ENCODE data around the gene ARHGEF11. TPM values are rescaled to one million over a fixed set of nuclear protein-coding genes. Genes with fewer than 3 reads are reported as not detected.

Gene ARHGEF11
- total and polyA plus RNA-seq, 9 of the 15 experiments (the other 6 are each of a cell fraction or from before 2014, with no cell fraction given) = 0.14 to 15.5 (median 9.0) TPM

DNA sequence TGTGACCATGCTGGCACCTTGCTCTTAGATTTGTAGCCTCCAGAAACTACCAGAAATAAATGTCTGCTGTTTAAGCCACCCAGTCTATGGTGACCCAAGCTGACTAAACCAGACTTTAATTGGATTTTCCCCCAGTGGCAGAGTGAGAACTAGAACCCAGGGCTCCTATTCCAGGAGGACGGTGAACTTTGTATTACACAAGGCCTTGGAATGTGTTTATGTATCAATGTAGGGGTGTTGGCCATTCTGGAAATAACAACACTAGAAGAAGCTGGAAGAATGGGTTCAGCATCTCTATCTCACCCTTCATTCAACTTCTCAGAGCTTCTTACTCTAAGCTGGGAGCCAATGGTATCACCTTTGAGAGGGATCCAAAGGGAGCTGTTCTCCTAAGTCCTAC lies 37.0 kb downstream of the ARHGEF11 start:
- in situ Hi-C loops (cut with MboI) = no loop called here

More for the DNA sequence above, 37.0 kb downstream of the ARHGEF11 start:
- intact Hi-C loops (cut with micrococcal nuclease) = no loop called here
- Histone ChIP-seq H3K9me1 (ENCODE audit: control insufficient read depth, insufficient read depth, low read length) (no peaks in the 10 kb centered on the region), H3K4me3 (no peak overlapping the region), H3K27me3 (ENCODE audit: control insufficient read depth in 2 of 2, insufficient read depth in 2 of 2, low read length in 2 of 2) (no peaks in the 10 kb centered on the region), H3K9ac (ENCODE audit: insufficient read depth in 1 of 2, low read depth in 2 of 2, low read length in 2 of 2) (no peak overlapping the region), H3K27ac (ENCODE audit: extremely low read depth, low read depth, low read length) (no peak overlapping the region), H3K4me2 (ENCODE audit: insufficient read depth, low read length) (no peak overlapping the region), H2AFZ (ENCODE audit: low read depth, low read length) (no peak overlapping the region), H3K36me3 (ENCODE audit: control insufficient read depth, insufficient read depth, low read length) (no peaks in the 10 kb centered on the region), H4K20me1 (replicated peaks; ENCODE audit: control insufficient read depth, insufficient read depth, low read length) (peaks cover 4% of the 10 kb centered on the region), H3K79me2 (ENCODE audit: control insufficient read depth, insufficient read depth, low read length) (0 out of 3 replicates have a peak, but pooled peaks cover 7% of the 10 kb centered on the region), H3K4me1 (replicated peaks in 1 of 2; ENCODE audit: control insufficient read depth in 2 of 2, insufficient read depth in 2 of 2, low read length in 2 of 2) (peaks cover 0 to 8% of the 10 kb centered on the region in 2 experiments; a peak in 2 of 5 replicates), H3K9me3 (replicated peaks; ENCODE audit: control insufficient read depth, insufficient read depth, low read depth, low read length) (no peaks in the 10 kb centered on the region)
- TF ChIP-seq, protein P1, sequence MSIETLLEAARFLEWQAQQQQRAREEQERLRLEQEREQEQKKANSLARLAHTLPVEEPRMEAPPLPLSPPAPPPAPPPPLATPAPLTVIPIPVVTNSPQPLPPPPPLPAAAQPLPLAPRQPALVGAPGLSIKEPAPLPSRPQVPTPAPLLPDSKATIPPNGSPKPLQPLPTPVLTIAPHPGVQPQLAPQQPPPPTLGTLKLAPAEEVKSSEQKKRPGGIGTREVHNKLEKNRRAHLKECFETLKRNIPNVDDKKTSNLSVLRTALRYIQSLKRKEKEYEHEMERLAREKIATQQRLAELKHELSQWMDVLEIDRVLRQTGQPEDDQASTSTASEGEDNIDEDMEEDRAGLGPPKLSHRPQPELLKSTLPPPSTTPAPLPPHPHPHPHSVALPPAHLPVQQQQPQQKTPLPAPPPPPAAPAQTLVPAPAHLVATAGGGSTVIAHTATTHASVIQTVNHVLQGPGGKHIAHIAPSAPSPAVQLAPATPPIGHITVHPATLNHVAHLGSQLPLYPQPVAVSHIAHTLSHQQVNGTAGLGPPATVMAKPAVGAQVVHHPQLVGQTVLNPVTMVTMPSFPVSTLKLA (conservative IDR thresholded peaks at IDR 0.05) = no peak
- TF ChIP-seq, protein P2, sequence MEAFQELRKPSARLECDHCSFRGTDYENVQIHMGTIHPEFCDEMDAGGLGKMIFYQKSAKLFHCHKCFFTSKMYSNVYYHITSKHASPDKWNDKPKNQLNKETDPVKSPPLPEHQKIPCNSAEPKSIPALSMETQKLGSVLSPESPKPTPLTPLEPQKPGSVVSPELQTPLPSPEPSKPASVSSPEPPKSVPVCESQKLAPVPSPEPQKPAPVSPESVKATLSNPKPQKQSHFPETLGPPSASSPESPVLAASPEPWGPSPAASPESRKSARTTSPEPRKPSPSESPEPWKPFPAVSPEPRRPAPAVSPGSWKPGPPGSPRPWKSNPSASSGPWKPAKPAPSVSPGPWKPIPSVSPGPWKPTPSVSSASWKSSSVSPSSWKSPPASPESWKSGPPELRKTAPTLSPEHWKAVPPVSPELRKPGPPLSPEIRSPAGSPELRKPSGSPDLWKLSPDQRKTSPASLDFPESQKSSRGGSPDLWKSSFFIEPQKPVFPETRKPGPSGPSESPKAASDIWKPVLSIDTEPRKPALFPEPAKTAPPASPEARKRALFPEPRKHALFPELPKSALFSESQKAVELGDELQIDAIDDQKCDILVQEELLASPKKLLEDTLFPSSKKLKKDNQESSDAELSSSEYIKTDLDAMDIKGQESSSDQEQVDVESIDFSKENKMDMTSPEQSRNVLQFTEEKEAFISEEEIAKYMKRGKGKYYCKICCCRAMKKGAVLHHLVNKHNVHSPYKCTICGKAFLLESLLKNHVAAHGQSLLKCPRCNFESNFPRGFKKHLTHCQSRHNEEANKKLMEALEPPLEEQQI (IDR thresholded peaks at IDR 0.05) = no peak
- no peak for TF ChIP-seq EZH2 (IDR thresholded peaks at IDR 0.05; ENCODE audit: borderline replicate concordance, low read depth, low read length)
- TF ChIP-seq, protein P3, sequence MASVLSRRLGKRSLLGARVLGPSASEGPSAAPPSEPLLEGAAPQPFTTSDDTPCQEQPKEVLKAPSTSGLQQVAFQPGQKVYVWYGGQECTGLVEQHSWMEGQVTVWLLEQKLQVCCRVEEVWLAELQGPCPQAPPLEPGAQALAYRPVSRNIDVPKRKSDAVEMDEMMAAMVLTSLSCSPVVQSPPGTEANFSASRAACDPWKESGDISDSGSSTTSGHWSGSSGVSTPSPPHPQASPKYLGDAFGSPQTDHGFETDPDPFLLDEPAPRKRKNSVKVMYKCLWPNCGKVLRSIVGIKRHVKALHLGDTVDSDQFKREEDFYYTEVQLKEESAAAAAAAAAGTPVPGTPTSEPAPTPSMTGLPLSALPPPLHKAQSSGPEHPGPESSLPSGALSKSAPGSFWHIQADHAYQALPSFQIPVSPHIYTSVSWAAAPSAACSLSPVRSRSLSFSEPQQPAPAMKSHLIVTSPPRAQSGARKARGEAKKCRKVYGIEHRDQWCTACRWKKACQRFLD (CRISPR knock-in tag; IDR thresholded peaks at IDR 0.05) = no peak
- no peak for TF ChIP-seq LARP7 (IDR thresholded peaks at IDR 0.05)
- TF ChIP-seq PYGO2 (tag; IDR thresholded peaks at IDR 0.05) = no peak
- TF ChIP-seq DACH1 (IDR thresholded peaks at IDR 0.05; ENCODE audit: partially characterized antibody) = no peak
- no peak for TF ChIP-seq SIX5 (IDR thresholded peaks at IDR 0.05; ENCODE audit: borderline replicate concordance in 1 of 2, insufficient read depth in 1 of 2, low read depth in 1 of 2, low read length in 2 of 2)
- no peak for TF ChIP-seq RB1 (IDR thresholded peaks at IDR 0.05; ENCODE audit: low read depth)
- no peak for TF ChIP-seq ZNF232 (CRISPR knock-in tag; IDR thresholded peaks at IDR 0.05)
- no peak for TF ChIP-seq FUS (optimal IDR thresholded peaks at IDR 0.05; ENCODE audit: low read depth, low read length)
- DNase-seq (ENCODE audit: extremely low read depth in 1 of 4, low spot score in 3 of 4) (no peak), FAIRE-seq (no peak), ATAC-seq (no peak)
- POLR2A ChIA-PET = interaction anchor here (0.6 to 1.8 kb wide), 4 partner anchors 9 to 172 kb away, joined by 3 to 10 read pairs (median 4); no protein-coding TSS in a partner anchor
- 55% methylated on average over 1 of the region's 1 CpG for WGBS (ENCODE audit: insufficient coverage, low coverage, missing lambda C conversion rate)
- CTCF ChIA-PET (ENCODE audit: low intra/inter-chr PET ratio) = no interaction called here
- no TSS peak for BruUV-seq (replicated peaks)

Measured in K562 (cell line).